ENCODE measurements around the gene NME4.
"Not testable (repeated sequence)": the region's sequence is repeated elsewhere in the genome, so short reads cannot be mapped to it uniquely, and the experiment has no call there.

- TF ChIP-seq, protein P1, sequence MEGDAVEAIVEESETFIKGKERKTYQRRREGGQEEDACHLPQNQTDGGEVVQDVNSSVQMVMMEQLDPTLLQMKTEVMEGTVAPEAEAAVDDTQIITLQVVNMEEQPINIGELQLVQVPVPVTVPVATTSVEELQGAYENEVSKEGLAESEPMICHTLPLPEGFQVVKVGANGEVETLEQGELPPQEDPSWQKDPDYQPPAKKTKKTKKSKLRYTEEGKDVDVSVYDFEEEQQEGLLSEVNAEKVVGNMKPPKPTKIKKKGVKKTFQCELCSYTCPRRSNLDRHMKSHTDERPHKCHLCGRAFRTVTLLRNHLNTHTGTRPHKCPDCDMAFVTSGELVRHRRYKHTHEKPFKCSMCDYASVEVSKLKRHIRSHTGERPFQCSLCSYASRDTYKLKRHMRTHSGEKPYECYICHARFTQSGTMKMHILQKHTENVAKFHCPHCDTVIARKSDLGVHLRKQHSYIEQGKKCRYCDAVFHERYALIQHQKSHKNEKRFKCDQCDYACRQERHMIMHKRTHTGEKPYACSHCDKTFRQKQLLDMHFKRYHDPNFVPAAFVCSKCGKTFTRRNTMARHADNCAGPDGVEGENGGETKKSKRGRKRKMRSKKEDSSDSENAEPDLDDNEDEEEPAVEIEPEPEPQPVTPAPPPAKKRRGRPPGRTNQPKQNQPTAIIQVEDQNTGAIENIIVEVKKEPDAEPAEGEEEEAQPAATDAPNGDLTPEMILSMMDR (IDR thresholded peaks at IDR 0.05) = not testable (repeated sequence)
- not testable (repeated sequence) for TF ChIP-seq POLR2A (IDR thresholded peaks at IDR 0.05)
These were observed 48.5 kb upstream of the NME4 start for GRCh38 chr16:348495-348894.

All from testis (tissue), 2 donors.